HUES48 (cell line): ENCODE data around the gene COL27A1.

Source experiments
- H3K27ac ChIP-seq: one replicate; pipeline ENCODE4 v1.7.0; 2013; ENCODE audit warnings: low read depth, low read length, inconsistent platforms
- H3K27me3 ChIP-seq: 2 replicates; pipeline ENCODE4 v1.6.1; 2013; ENCODE audit warnings: mild to moderate bottlenecking, low read length; ENCODE audit not compliant: control insufficient read depth, insufficient read depth
- H3K36me3 ChIP-seq: 2 replicates; pipeline ENCODE4 v1.6.1; 2013; ENCODE audit warnings: low read length; ENCODE audit not compliant: control insufficient read depth, insufficient read depth
- H3K4me1 ChIP-seq: 2 replicates; pipeline ENCODE4 v1.6.1; 2013; ENCODE audit warnings: mild to moderate bottlenecking, low read length; ENCODE audit not compliant: control insufficient read depth, insufficient read depth
- H3K4me3 ChIP-seq: 2 replicates; pipeline ENCODE4 v1.5.1; 2013; ENCODE audit warnings: mild to moderate bottlenecking, low read depth, low read length
- H3K9ac ChIP-seq: 2 replicates; pipeline ENCODE4 v1.6.1; 2013; ENCODE audit warnings: mild to moderate bottlenecking, low read depth, low read length, moderate library complexity
- H3K9me3 ChIP-seq: 2 replicates; pipeline ENCODE4 v1.6.1; 2013; ENCODE audit warnings: low read length; ENCODE audit not compliant: control insufficient read depth, insufficient read depth

The COL27A1 gene

DNA sequence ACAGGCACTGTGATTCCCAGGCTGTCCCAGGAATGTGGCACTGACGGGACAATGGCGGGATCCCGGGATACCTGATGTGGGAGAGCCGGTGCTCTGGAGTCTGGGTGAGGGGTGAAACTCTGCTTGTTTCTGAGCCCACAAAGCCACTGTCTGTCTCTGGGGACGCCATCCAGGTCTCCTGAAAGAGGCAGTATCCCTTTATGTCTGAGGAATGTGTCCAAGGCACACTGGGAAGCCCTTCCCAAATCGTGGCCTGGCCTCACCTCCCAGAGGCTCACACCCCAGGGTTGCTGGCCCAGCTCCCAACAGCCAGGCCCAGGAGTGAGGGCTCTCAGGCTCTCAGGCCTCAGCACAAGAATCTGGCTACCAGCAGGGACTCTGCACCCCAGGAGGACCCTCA lies 201.5 kb downstream of the COL27A1 start:
- H3K4me3 ChIP-seq, result no peak overlapping the region
- H3K4me1 ChIP-seq, result no peaks in the 10 kb centered on the region
- H3K36me3 ChIP-seq, result peaks cover 81% of the 10 kb centered on the region
- H3K9me3 ChIP-seq, result no peaks in the 10 kb centered on the region
- no peak overlapping the region for H3K9ac ChIP-seq
- H3K27ac ChIP-seq, result no peak overlapping the region
- H3K27me3 ChIP-seq, result no peaks in the 10 kb centered on the region

GRCh38 chr9:114357360-114357759 lies 202.0 kb downstream of the COL27A1 start:
- Histone ChIP-seq H3K27ac (no peak overlapping the region), H3K4me3 (no peak overlapping the region), H3K9ac (no peak overlapping the region), H3K9me3 (no peaks in the 10 kb centered on the region), H3K4me1 (no peaks in the 10 kb centered on the region), H3K36me3 (peaks cover 80% of the 10 kb centered on the region), H3K27me3 (no peaks in the 10 kb centered on the region)

DNA sequence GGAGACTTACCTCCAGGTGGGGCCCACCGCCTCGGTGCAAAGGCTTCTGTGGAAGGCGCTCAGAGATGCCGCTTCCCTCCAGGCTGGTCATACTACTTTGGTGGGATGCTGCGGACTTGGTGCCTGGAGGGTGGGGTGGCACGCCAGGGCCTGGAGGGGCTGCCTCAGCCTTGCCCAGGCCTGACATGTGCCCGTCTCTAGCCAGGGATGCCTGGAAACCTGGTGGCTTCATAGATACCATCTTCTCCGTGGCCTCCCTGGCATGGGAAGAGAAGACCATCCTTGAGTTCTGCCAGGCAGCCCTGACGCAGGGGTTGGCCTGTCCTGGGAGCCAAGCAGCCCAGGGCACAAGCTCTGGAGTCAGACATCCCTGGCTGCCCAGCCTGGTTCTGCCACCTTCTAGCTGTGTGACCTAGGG lies 202.6 kb downstream of the COL27A1 start:
- Histone ChIP-seq H3K9me3 (no peaks in the 10 kb centered on the region), H3K4me3 (no peak overlapping the region), H3K4me1 (no peaks in the 10 kb centered on the region), H3K36me3 (peaks cover 78% of the 10 kb centered on the region), H3K9ac (no peak overlapping the region), H3K27ac (no peak overlapping the region), H3K27me3 (no peaks in the 10 kb centered on the region)

DNA sequence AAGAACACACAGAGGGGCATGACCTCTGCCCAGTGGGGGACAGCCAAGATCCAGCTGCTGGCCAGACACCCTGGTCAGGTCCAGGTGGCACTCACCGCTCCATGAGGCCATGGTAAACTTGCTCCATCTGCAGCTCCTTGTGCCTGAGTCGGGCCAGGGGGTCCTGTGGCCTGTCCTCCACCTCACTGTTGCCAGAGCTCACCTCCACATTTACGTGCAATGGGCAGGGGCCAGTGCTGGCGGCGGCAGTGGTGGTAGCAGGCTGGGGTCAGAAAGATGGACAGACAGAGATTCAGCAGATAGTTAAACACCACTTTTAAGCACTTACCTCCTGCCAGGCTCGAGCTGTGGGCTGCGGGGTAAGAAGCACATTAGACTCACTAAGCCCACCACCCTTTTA lies 204.5 kb downstream of the COL27A1 start:
- H3K9me3 ChIP-seq, result no peaks in the 10 kb centered on the region
- no peak overlapping the region for H3K4me3 ChIP-seq
- H3K27ac ChIP-seq, result no peak overlapping the region
- peaks cover 84% of the 10 kb centered on the region for H3K36me3 ChIP-seq
- no peak overlapping the region for H3K9ac ChIP-seq
- no peaks in the 10 kb centered on the region for H3K27me3 ChIP-seq
- no peaks in the 10 kb centered on the region for H3K4me1 ChIP-seq

DNA sequence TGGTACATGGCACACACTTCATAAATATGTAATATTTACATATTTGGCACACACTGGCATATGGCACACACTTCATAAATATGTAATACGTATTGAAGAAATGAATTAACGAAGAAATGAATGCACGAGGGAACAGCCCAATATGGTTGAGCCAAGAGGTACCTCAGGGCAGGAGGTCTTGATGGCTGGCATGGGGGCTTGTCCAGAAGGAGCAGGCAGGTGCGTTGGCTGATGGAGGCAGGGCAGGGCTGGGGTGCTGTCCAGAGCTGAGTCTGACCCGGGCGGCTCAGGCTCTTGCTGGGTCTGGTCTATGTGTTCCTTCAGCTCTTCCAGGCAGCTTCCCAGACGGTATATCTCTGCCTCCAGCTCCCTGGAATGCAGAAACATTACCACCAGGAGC lies 206.2 kb downstream of the COL27A1 start:
- Histone ChIP-seq H3K36me3 (peaks cover 74% of the 10 kb centered on the region), H3K27me3 (no peaks in the 10 kb centered on the region), H3K27ac (no peak overlapping the region), H3K9me3 (no peaks in the 10 kb centered on the region), H3K4me1 (no peaks in the 10 kb centered on the region), H3K4me3 (no peak overlapping the region), H3K9ac (no peak overlapping the region)
